ENCODE data around the gene VAMP5. TPM values are rescaled to one million over a fixed set of nuclear protein-coding genes. Genes with fewer than 3 reads are reported as not detected.
A peak's percentile ranks its signal among the peaks of the same experiment; 100 is the strongest.

VAMP5 gene
- total RNA-seq, 1 experiment from 2014 or later: 15.1 TPM

DNA sequence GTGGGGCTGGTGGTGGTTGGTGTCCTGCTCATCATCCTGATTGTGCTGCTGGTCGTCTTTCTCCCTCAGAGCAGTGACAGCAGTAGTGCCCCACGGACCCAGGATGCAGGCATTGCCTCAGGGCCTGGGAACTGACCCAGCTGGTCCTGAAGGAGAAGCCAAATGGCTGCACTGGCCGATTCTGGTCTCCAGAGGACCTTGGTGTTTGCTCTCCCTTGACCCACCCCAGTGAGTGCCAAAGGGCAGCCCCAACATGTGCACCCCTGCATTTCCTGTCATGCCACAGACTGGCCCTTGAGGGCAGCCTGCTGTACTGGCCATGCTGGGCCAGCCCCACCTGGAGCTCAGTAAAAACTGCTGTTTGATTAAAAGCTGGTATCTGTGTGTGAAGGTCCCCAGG is 8.8 kb downstream of the VAMP5 start:
- no peak for TF ChIP-seq CTCF (IDR thresholded peaks at IDR 0.05; ENCODE audit: insufficient read depth in 1 of 2, low read depth in 1 of 2, low read length in 1 of 2, severe bottlenecking in 1 of 2, unreplicated experiment in 1 of 2)
- H3K36me3 Mint-ChIP-seq (ENCODE audit: insufficient read depth, unreplicated experiment): peaks cover 23% of the 10 kb centered on the region
- peaks cover 6% of the 10 kb centered on the region for H3K36me3 ChIP-seq (ENCODE audit: control insufficient read depth, insufficient read depth, low read length)
- CTCF ChIA-PET: no interaction called here
- no peaks in the 10 kb centered on the region for H3K9me3 Mint-ChIP-seq (ENCODE audit: unreplicated experiment)
- no peak overlapping the region for H3K27ac Mint-ChIP-seq (ENCODE audit: unreplicated experiment)
- H3K4me1 ChIP-seq: peaks cover 18% of the 10 kb centered on the region; the same call in 1 of the 2 replicates
- H3K27me3 ChIP-seq (replicated peaks; ENCODE audit: control insufficient read depth, insufficient read depth, low read length): no peaks in the 10 kb centered on the region
- no peak overlapping the region for H3K4me3 ChIP-seq (ENCODE audit: low read depth, low read length)
- peaks cover 7% of the 10 kb centered on the region for H3K27me3 Mint-ChIP-seq (ENCODE audit: insufficient read depth, unreplicated experiment)
- intact Hi-C loops (cut with micrococcal nuclease; ENCODE audit: unreplicated experiment): no loop called here
- no peak overlapping the region for H3K4me3 Mint-ChIP-seq (ENCODE audit: unreplicated experiment)
- POLR2A ChIA-PET: no interaction called here
- no peaks in the 10 kb centered on the region for H3K9me3 ChIP-seq
- DNase-seq: no peak
- BruUV-seq (replicated peaks): no TSS peak
- H3K4me1 Mint-ChIP-seq (ENCODE audit: low read depth, unreplicated experiment): peaks cover 37% of the 10 kb centered on the region

- no peaks in the 10 kb centered on the region for H3K9me3 ChIP-seq
- CTCF ChIA-PET: interaction anchor here (0.9 to 1.7 kb wide), 6 partner anchors 7 to 174 kb away, joined by 3 to 9 read pairs (median 5); partner anchors contain the start of gene GGCX
- TSS peak; percentile 47 for BruUV-seq (replicated peaks)
- intact Hi-C loops (cut with micrococcal nuclease; ENCODE audit: unreplicated experiment): loop anchor here (1.0 kb wide), 1 partner anchor 10 kb away; no protein-coding TSS in a partner anchor
- no peak for TF ChIP-seq CTCF (IDR thresholded peaks at IDR 0.05; ENCODE audit: insufficient read depth in 1 of 2, low read depth in 1 of 2, low read length in 1 of 2, severe bottlenecking in 1 of 2, unreplicated experiment in 1 of 2)
- Mint-ChIP-seq H3K4me1 (ENCODE audit: low read depth, unreplicated experiment) (peaks cover 26% of the 10 kb centered on the region), H3K36me3 (ENCODE audit: insufficient read depth, unreplicated experiment) (peaks cover 23% of the 10 kb centered on the region), H3K4me3 (ENCODE audit: unreplicated experiment) (peak overlapping the region; percentile 97), H3K9me3 (ENCODE audit: unreplicated experiment) (no peaks in the 10 kb centered on the region), H3K27ac (ENCODE audit: unreplicated experiment) (peak overlapping the region; percentile 83), H3K27me3 (ENCODE audit: insufficient read depth, unreplicated experiment) (no peaks in the 10 kb centered on the region)
- H3K36me3 ChIP-seq (ENCODE audit: control insufficient read depth, insufficient read depth, low read length): peaks cover 9% of the 10 kb centered on the region
- no peak for DNase-seq
- no peaks in the 10 kb centered on the region for H3K27me3 ChIP-seq (replicated peaks; ENCODE audit: control insufficient read depth, insufficient read depth, low read length)
- peaks cover 21% of the 10 kb centered on the region for H3K4me1 ChIP-seq
- H3K4me3 ChIP-seq (ENCODE audit: low read depth, low read length): peak overlapping the region; percentile 92
- POLR2A ChIA-PET: interaction anchor here (0.5 to 1.8 kb wide), 11 partner anchors 8 to 258 kb away, joined by 3 to 22 read pairs (median 8); partner anchors contain the start of genes C2orf68, GGCX, MAT2A and VAMP8
These were observed 10.6 kb downstream of the VAMP5 start for GRCh38 chr2:85594715-85595300.

DNA sequence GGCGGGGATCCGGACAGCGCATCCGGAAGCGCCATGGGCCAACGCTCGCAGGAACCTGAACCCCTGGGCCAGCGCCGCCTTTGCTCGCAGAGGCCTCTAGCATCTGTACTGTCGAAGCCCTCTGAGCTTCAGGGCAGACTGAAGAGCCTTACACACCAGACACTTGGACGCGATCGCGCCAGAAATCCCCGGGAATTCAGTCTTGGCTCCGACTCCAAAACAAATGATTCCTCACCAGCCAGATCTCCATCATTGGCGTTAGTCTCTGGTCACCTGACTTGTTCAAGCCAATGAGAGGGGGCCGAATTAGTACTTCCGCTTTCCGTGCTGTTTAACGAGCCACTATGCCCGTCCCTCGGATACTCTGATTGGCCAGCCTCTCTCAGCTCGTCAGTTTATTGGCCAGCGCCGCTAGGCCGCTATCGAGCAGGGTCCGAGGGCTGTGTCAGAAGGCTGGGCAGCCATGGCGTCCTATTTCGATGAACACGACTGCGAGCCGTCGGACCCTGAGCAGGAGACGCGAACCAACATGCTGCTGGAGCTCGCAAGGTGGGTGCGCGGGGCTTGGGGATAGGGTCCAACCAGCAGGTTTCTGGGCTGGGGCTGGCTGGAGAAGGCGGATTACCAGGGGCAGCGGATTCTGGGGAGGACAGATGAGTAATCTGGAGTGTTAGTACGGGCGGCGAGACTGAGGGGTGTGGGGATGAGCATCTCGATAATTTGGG is 11.2 kb downstream of the VAMP5 start, which contains the start of gene RNF181:
Gene RNF181, plus strand, starts transcription at position 445 of the 725 bp plus-strand sequence. Its CDS starts 19 bp downstream, at position 464.
- Mint-ChIP-seq H3K4me3 (ENCODE audit: unreplicated experiment) (peak within 1 kb of the TSS; percentile 97), H3K9me3 (ENCODE audit: unreplicated experiment) (no peaks in the 10 kb centered on the region), H3K36me3 (ENCODE audit: insufficient read depth, unreplicated experiment) (peaks cover 29% of the 10 kb centered on the region), H3K27me3 (ENCODE audit: insufficient read depth, unreplicated experiment) (no peaks in the 10 kb centered on the region), H3K4me1 (ENCODE audit: low read depth, unreplicated experiment) (peaks cover 20% of the 10 kb centered on the region), H3K27ac (ENCODE audit: unreplicated experiment) (peak within 1 kb of the TSS; percentile 83)
- Histone ChIP-seq H3K9me3 (no peaks in the 10 kb centered on the region), H3K4me1 (peaks cover 17% of the 10 kb centered on the region), H3K4me3 (ENCODE audit: low read depth, low read length) (peak within 1 kb of the TSS; percentile 92), H3K36me3 (ENCODE audit: control insufficient read depth, insufficient read depth, low read length) (peaks cover 9% of the 10 kb centered on the region), H3K27me3 (replicated peaks; ENCODE audit: control insufficient read depth, insufficient read depth, low read length) (no peaks in the 10 kb centered on the region)
- intact Hi-C loops (cut with micrococcal nuclease; ENCODE audit: unreplicated experiment): loop anchor here (1.0 kb wide), 1 partner anchor 10 kb away; no protein-coding TSS in a partner anchor
- no TSS peak for BruUV-seq (replicated peaks)
- peak; percentile 96 to 98 for DNase-seq
- ChIA-PET CTCF (interaction anchor here (0.9 to 1.7 kb wide), 6 partner anchors 8 to 174 kb away, joined by 3 to 9 read pairs (median 5); partner anchors contain the start of gene GGCX), POLR2A (interaction anchor here (0.5 to 1.8 kb wide), 13 partner anchors 8 to 259 kb away, joined by 3 to 22 read pairs (median 7); partner anchors contain the start of genes C2orf68, GGCX, MAT2A and VAMP8)
- no peak for TF ChIP-seq CTCF (IDR thresholded peaks at IDR 0.05; ENCODE audit: insufficient read depth in 1 of 2, low read depth in 1 of 2, low read length in 1 of 2, severe bottlenecking in 1 of 2, unreplicated experiment in 1 of 2)
